Activated T-cell treated with anti-CD3 and anti-CD28 coated beads, Interleukin-2, amount 50 U/mL, for 24 hours (primary cell): ENCODE data around the gene ESR1.
"Not testable (repeated sequence)": the region's sequence is repeated elsewhere in the genome, so short reads cannot be mapped to it uniquely, and the experiment has no call there.

Experiments used
- DNase-seq: peaks from one replicate; pipeline ENCODE4 v3.0.0-alpha.2; 2020
- H3K27ac Mint-ChIP-seq: 2 replicates; pipeline ENCODE4 v1.8.0; 2020; ENCODE audit warnings: mild to moderate bottlenecking, mixed read lengths
- H3K27me3 Mint-ChIP-seq: 2 replicates; pipeline ENCODE4 v1.8.0; 2020; ENCODE audit warnings: mixed read lengths
- H3K36me3 Mint-ChIP-seq: 2 replicates; pipeline ENCODE4 v1.8.0; 2020; ENCODE audit warnings: low read depth, mixed read lengths
- H3K4me1 Mint-ChIP-seq: 2 replicates; pipeline ENCODE4 v1.8.0; 2020; ENCODE audit warnings: low read depth, mixed read lengths
- H3K4me3 Mint-ChIP-seq: 2 replicates; pipeline ENCODE4 v1.8.0; 2020; ENCODE audit warnings: mild to moderate bottlenecking, moderate library complexity, mixed read lengths
- H3K9me3 Mint-ChIP-seq: 2 replicates; pipeline ENCODE4 v1.8.0; 2020; ENCODE audit warnings: mixed read lengths

The ESR1 gene

DNA sequence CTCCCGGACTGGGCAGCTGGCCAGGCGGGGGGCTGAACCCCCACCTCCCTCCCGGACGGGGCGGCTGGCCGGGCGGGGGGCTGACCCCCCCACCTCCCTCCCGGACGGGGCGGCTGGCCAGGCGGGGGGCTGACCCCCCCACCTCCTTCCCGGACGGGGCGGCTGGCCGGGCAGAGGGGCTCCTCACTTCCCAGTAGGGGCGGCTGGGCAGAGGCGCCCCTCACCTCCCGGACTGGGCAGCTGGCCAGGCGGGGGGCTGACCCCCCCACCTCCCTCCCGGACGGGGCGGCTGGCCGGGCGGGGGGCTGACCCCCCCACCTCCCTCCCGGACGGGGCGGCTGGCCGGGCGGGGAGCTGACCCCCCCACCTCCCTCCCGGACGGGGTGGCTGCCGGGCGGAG lies 91.7 kb downstream of the ESR1 start:
- H3K4me3 Mint-ChIP-seq, H3K27ac Mint-ChIP-seq, DNase-seq, H3K27me3 Mint-ChIP-seq, H3K36me3 Mint-ChIP-seq, H3K4me1 Mint-ChIP-seq: not testable (repeated sequence)
- H3K9me3 Mint-ChIP-seq, result peaks cover 12% of the 10 kb centered on the region

DNA sequence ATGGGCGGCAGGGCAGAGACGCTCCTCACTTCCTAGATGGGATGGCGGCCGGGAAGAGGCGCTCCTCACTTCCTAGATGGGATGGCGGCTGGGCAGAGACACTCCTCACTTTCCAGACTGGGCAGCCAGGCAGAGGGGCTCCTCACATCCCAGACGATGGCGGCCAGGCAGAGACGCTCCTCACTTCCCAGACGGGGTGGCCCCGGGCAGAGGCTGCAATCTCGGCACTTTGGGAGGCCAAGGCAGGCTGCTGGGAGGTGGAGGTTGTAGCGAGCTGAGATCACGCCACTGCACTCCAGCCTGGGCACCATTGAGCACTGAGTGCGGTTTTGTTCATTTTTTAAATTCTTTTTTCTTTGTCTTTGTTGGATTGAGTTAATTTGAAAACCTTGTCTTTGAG lies 92.3 kb downstream of the ESR1 start:
- H3K4me1 Mint-ChIP-seq, H3K36me3 Mint-ChIP-seq: not testable (repeated sequence)
- peaks cover 12% of the 10 kb centered on the region for H3K9me3 Mint-ChIP-seq

GRCh38 chr6:151900256-151900655 lies 92.8 kb downstream of the ESR1 start:
- Mint-ChIP-seq H3K36me3 (peaks cover 3% of the 10 kb centered on the region), H3K4me3 (no peak overlapping the region), H3K27ac (no peak overlapping the region), H3K9me3 (peaks cover 12% of the 10 kb centered on the region), H3K27me3 (peaks cover 6% of the 10 kb centered on the region), H3K4me1 (no peaks in the 10 kb centered on the region)
- no peak for DNase-seq

More for the DNA sequence above, 92.3 kb downstream of the ESR1 start:
- not testable (repeated sequence) for H3K27ac Mint-ChIP-seq, H3K4me3 Mint-ChIP-seq, H3K27me3 Mint-ChIP-seq, DNase-seq

GRCh38 chr6:151901009-151901411 lies 93.5 kb downstream of the ESR1 start:
- peaks cover 6% of the 10 kb centered on the region for H3K27me3 Mint-ChIP-seq
- no peak for DNase-seq
- peaks cover 3% of the 10 kb centered on the region for H3K36me3 Mint-ChIP-seq
- no peak overlapping the region for H3K27ac Mint-ChIP-seq
- peaks cover 12% of the 10 kb centered on the region for H3K9me3 Mint-ChIP-seq
- H3K4me3 Mint-ChIP-seq, result no peak overlapping the region
- no peaks in the 10 kb centered on the region for H3K4me1 Mint-ChIP-seq

DNA sequence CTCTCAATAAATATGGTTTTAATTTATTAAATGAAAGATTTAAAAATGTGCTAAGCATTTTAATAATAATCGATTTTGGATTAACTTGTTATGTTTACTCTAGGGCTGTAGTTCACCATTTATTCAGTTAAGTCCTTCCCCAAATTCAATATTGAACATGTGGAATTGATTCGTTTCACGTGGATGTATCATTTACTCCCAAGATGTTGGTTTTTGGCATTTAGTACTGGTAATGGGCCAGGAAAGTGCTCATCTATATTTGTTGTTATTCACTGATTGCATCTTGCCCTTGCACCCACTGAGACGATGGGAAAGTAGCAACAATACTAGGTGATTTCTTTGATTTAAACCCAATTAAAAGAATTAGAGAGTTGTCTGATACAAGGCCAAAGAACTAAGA lies 97.1 kb downstream of the ESR1 start:
- DNase-seq, result no peak
- H3K27ac Mint-ChIP-seq, result no peak overlapping the region
- no peaks in the 10 kb centered on the region for H3K4me1 Mint-ChIP-seq
- peaks cover 7% of the 10 kb centered on the region for H3K9me3 Mint-ChIP-seq
- peaks cover 3% of the 10 kb centered on the region for H3K36me3 Mint-ChIP-seq
- H3K27me3 Mint-ChIP-seq, result peaks cover 3% of the 10 kb centered on the region
- H3K4me3 Mint-ChIP-seq, result no peak overlapping the region

DNA sequence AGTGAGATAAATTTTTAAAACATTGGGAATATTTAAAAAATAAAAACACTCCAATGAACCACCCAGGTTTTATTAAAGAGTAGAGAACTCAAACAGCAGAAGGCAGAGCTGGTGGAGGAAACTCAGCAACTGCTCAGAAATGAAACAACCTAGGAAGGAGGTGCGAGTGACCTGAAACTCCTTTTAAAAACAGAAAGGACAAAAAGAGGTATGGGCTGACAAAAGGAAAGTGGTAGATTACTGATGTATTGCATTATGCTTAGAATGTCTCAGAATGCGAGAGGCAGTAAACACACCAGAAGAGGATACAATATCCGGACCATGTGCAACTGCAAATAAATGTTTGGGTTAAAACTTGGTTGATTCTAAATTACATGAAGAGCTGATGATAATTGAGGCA lies 97.6 kb downstream of the ESR1 start:
- H3K27ac Mint-ChIP-seq, result no peak overlapping the region
- H3K4me1 Mint-ChIP-seq, result no peaks in the 10 kb centered on the region
- H3K36me3 Mint-ChIP-seq, result peaks cover 2% of the 10 kb centered on the region
- no peak for DNase-seq
- H3K9me3 Mint-ChIP-seq, result peaks cover 6% of the 10 kb centered on the region
- peaks cover 3% of the 10 kb centered on the region for H3K27me3 Mint-ChIP-seq
- no peak overlapping the region for H3K4me3 Mint-ChIP-seq

GRCh38 chr6:151905854-151906253 lies 98.4 kb downstream of the ESR1 start:
- Mint-ChIP-seq H3K27ac (no peak overlapping the region), H3K27me3 (peaks cover 3% of the 10 kb centered on the region), H3K36me3 (no peaks in the 10 kb centered on the region), H3K4me1 (no peaks in the 10 kb centered on the region), H3K4me3 (no peak overlapping the region), H3K9me3 (no peaks in the 10 kb centered on the region)
- DNase-seq, result no peak

- Mint-ChIP-seq H3K27me3 (no peaks in the 10 kb centered on the region), H3K4me3 (no peak overlapping the region), H3K27ac (no peak overlapping the region), H3K36me3 (no peaks in the 10 kb centered on the region), H3K4me1 (no peaks in the 10 kb centered on the region), H3K9me3 (no peaks in the 10 kb centered on the region)
- no peak for DNase-seq
These were observed 103.9 kb downstream of the ESR1 start for GRCh38 chr6:151911401-151911800.

GRCh38 chr6:151914484-151914883 lies 107.0 kb downstream of the ESR1 start:
- H3K36me3 Mint-ChIP-seq, result no peaks in the 10 kb centered on the region
- H3K4me1 Mint-ChIP-seq, result no peaks in the 10 kb centered on the region
- H3K27ac Mint-ChIP-seq, result no peak overlapping the region
- H3K4me3 Mint-ChIP-seq, result no peak overlapping the region
- no peak for DNase-seq
- no peaks in the 10 kb centered on the region for H3K27me3 Mint-ChIP-seq
- H3K9me3 Mint-ChIP-seq, result no peaks in the 10 kb centered on the region

- H3K4me1 Mint-ChIP-seq, result no peaks in the 10 kb centered on the region
- no peaks in the 10 kb centered on the region for H3K27me3 Mint-ChIP-seq
- no peaks in the 10 kb centered on the region for H3K36me3 Mint-ChIP-seq
- no peak overlapping the region for H3K4me3 Mint-ChIP-seq
- no peaks in the 10 kb centered on the region for H3K9me3 Mint-ChIP-seq
- no peak overlapping the region for H3K27ac Mint-ChIP-seq
- DNase-seq, result no peak
These were observed 108.6 kb downstream of the ESR1 start for GRCh38 chr6:151916075-151916474.

- no peak overlapping the region for H3K4me3 Mint-ChIP-seq
- peaks cover 3% of the 10 kb centered on the region for H3K9me3 Mint-ChIP-seq
- H3K36me3 Mint-ChIP-seq, result no peaks in the 10 kb centered on the region
- DNase-seq, result no peak
- H3K4me1 Mint-ChIP-seq, result no peaks in the 10 kb centered on the region
- H3K27me3 Mint-ChIP-seq, result no peaks in the 10 kb centered on the region
- no peak overlapping the region for H3K27ac Mint-ChIP-seq
These were observed 109.2 kb downstream of the ESR1 start for GRCh38 chr6:151916680-151917164.

- H3K4me1 Mint-ChIP-seq, result no peaks in the 10 kb centered on the region
- H3K27me3 Mint-ChIP-seq, result no peaks in the 10 kb centered on the region
- no peak overlapping the region for H3K27ac Mint-ChIP-seq
- peaks cover 12% of the 10 kb centered on the region for H3K9me3 Mint-ChIP-seq
- H3K4me3 Mint-ChIP-seq, result no peak overlapping the region
- no peak for DNase-seq
- no peaks in the 10 kb centered on the region for H3K36me3 Mint-ChIP-seq
These were observed 110.2 kb downstream of the ESR1 start for GRCh38 chr6:151917531-151918329.

DNA sequence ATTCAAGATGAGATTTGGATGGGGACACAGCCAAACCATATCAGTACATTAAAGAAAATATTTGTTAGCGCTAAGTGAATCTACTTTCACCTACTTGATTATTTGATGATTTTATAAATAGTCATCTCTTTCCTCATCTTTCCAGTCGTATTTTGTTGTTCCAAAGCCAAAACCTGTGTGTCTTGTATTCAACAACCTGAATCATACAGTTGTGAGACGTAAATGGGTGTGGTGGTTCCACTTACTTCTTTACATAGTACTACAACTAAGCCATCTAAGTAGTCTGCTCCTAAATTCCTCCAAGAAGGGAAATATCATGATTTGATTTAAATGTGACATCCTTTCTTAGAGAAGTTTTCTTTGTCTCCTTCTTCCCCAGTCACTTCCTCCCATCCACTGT lies 132.8 kb downstream of the ESR1 start:
- no peak for DNase-seq
- peaks cover 3% of the 10 kb centered on the region for H3K27me3 Mint-ChIP-seq
- H3K4me1 Mint-ChIP-seq, result no peaks in the 10 kb centered on the region
- no peaks in the 10 kb centered on the region for H3K9me3 Mint-ChIP-seq
- no peak overlapping the region for H3K4me3 Mint-ChIP-seq
- H3K36me3 Mint-ChIP-seq, result no peaks in the 10 kb centered on the region
- no peak overlapping the region for H3K27ac Mint-ChIP-seq

- Mint-ChIP-seq H3K4me1 (peaks cover 14% of the 10 kb centered on the region), H3K4me3 (no peak overlapping the region), H3K9me3 (peaks cover 3% of the 10 kb centered on the region), H3K27ac (no peak overlapping the region), H3K27me3 (no peaks in the 10 kb centered on the region), H3K36me3 (no peaks in the 10 kb centered on the region)
- DNase-seq, result no peak
These were observed 140.7 kb downstream of the ESR1 start for GRCh38 chr6:151948002-151948743.

DNA sequence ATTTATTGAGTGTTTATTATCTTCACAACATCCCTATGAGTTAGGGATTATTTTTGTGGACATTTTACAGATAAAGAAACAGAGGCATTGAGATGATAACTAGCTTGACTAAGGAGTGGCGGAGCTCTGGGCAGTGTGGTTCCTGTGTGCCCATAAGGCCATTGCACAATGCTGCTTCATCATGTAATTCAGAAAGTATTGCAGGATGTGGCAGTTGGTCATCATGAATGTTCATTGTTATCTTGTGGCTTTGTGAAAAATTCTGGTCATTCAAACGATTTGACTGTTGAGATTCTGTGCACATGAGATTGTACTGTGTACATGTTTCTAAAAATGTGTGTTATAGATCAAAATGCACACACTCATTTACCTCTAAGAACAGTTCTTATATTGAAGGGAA lies 150.8 kb downstream of the ESR1 start:
- Mint-ChIP-seq H3K4me3 (no peak overlapping the region), H3K36me3 (no peaks in the 10 kb centered on the region), H3K27ac (no peak overlapping the region), H3K27me3 (peaks cover 32% of the 10 kb centered on the region), H3K4me1 (peaks cover 14% of the 10 kb centered on the region), H3K9me3 (peaks cover 9% of the 10 kb centered on the region)
- DNase-seq, result no peak
